NCI-H1417 treated with DMSO at 0.1 percent for 48 hours (cell line): Measurements from ENCODE around the gene GP9.
"Not testable (repeated sequence)": the region's sequence is repeated elsewhere in the genome, so short reads cannot be mapped to it uniquely, and the experiment has no call there.

Experiments
- DNase-seq: peaks from one replicate; lab custom pipeline; 2025; lab: John Stamatoyannopoulos, UW

The GP9 gene

GRCh38 chr3:129070086-129070885 is 9.7 kb downstream of the GP9 start:
- no peak for DNase-seq

GRCh38 chr3:129077222-129077621 is 16.6 kb downstream of the GP9 start:
- no peak for DNase-seq

DNA sequence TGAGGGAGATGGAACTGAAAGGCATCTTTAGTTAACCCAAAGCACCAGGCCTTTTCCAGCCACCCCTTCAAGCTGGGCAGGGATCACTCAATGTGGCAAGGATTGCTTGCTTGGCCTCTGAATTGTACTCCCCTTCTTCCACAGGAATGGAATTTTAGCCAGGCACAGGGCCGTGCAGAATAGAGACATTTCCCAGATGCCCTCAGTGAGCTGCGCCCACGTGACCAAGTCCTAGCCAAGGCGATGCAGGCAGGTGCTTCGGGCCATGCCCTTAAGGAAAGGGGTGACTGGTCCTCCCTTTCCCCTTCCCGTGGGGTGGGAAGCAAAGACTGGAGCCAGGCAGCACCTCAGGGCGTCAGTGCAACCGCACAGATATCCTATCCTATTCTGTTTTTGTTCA is 17.9 kb downstream of the GP9 start:
- DNase-seq: no peak

DNA sequence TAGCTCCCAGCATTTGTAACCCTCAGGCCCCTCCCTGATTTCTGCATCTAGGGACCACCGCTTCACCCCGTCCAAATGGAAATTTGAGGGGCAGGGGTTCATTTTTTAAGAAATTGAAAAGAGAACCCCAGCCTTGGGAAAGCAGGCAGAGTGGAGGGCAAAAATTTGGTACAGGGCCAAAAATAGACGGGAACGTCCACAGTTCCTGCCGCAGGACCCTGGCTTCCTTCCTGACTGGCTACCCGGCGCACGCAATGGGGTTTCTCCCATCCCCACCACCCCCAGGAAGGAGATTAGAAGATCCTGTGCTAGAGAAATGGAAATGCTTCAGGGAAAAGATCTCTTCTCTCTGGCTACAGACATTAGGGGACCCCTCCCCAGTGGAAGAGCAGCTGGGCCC is 20.9 kb downstream of the GP9 start:
- no peak for DNase-seq

- DNase-seq: no peak
These were observed 21.4 kb downstream of the GP9 start for GRCh38 chr3:129082026-129082425.

GRCh38 chr3:129084501-129084900 is 23.9 kb downstream of the GP9 start:
- DNase-seq: no peak

DNA sequence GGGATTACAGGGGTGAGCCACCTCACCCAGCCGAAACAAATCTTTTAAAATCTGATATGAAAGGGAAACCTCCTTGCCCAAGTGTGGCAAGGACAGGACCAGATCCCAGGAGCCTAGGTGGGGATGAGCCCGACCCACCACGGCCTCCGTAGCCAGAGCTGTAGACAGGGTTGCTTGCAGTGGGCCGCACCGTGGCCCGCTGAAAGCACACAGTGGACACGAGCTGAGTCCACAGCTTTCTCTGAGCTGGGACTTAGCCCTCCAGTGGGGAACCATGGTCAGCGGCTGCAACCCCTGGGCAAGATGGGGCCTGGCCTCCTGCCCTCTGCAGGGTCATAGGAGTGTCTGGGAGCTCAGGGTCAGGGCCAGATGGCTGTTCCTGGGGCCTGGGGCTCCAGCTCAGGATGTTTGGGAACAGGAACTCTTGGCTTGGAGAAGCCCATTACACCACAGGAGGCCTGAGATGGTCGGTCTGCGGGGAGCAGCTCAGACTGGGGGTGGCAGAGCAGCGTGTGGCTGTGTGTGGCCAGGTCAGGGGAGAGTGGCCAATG is 24.7 kb downstream of the GP9 start:
- DNase-seq: no peak

DNA sequence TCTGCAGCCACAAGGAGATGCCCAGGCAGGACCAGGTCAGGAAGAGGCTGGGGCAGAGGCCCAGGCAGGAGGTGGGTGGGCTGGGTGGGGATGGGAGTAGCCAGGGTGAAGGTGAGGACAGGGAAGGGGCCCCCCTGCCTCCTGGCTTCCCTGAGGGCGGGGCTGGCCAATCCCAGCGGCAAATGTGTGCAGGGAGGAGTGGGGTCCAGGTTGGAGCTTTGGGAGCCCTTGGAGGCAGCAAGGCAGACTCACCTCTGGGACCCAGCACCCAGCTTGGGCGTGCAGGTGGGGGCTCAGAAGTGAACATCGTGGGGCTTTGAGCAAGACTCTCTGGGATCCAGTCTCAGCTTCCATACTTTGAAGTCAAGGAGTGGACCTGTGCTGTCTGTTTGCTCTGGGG is 25.2 kb downstream of the GP9 start:
- no peak for DNase-seq

DNA sequence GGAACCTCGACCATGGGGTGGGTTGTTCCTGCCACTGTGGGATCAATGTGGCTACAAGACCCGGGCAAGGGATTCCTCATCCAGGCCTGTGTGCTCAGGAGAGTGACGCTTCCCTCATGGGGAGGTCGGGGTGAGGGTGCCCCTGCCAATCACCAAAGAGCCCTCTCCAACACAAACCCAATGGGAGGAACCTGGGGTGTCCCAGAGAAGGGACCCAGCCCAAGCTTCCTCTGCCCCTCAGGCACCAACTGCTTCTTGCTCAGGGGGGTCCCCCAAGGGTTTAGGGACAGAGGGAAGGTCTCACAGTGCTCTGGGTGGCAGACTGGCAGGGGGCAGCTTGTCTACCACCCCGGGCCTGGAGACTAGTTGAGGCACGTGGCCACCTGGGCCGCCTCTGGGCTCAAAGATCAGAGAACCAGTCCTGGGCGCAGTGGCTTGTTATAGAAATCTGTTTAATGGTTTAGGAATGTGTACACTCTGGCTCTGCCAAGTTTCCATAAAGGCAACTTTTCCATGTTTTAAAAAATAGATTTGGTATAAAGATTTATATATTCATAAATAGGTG is 26.6 kb downstream of the GP9 start:
- DNase-seq: no peak

DNA sequence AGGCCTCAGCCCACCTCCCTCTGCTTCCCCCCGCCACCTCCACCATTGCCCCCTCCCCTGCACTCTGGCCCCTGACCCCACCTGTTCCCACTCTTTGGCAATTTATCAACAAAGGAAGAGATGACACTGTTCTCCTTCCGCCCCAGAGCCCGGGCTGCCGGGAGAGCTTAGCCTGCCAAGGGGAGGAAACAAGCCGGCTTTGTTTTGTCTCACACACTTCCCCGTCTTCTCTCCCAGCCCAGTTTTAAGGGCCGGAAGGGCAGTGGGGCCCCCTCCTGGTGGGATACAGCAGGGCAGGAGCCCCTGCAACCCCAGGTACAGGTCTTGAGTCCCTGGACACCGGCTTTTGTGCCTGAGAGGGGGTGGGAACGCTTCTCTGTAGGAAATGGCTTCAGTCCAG is 27.3 kb downstream of the GP9 start:
- not testable (repeated sequence) for DNase-seq

DNA sequence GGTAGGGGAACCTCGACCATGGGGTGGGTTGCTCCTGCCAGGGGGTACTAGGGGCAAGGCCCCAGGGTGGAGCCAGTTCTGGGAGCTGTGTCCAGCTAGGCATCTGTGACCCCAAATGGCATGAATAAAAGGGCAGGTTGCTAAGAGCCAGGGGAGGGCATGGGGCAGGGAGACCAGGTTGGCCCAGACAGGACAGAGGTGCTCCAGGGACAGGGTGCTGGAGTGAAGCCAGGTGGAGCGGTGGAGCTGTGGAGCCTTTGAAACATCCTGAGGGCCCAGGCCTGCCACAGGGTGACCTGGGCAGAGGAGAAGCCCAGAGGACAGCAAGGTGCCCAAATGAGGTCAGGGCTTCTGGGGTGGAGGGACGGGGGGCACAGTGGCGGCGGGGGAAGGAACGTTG is 27.7 kb downstream of the GP9 start:
- DNase-seq: not testable (repeated sequence)

DNA sequence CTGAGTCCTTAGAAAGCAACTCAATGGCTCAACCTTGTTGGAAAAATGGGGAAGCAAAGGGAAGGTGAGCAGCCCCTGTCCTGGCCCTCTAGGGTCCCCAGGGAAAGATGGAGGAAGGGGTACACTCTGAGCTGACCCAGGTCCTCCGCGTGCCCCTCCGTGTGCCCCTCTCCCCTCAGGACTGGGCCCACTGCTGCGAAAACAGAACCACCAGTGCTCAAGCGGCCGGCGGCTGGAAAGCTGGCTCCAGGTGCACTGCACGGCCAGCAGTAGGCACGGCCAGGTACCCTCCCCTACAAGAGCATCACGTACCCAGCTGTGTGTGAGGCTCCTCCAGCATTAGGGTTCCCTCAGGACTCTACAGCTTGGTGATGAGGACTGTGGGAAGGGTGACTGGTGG is 34.7 kb downstream of the GP9 start:
- DNase-seq: no peak

GRCh38 chr3:129100274-129100673 is 39.7 kb downstream of the GP9 start:
- DNase-seq: no peak

DNA sequence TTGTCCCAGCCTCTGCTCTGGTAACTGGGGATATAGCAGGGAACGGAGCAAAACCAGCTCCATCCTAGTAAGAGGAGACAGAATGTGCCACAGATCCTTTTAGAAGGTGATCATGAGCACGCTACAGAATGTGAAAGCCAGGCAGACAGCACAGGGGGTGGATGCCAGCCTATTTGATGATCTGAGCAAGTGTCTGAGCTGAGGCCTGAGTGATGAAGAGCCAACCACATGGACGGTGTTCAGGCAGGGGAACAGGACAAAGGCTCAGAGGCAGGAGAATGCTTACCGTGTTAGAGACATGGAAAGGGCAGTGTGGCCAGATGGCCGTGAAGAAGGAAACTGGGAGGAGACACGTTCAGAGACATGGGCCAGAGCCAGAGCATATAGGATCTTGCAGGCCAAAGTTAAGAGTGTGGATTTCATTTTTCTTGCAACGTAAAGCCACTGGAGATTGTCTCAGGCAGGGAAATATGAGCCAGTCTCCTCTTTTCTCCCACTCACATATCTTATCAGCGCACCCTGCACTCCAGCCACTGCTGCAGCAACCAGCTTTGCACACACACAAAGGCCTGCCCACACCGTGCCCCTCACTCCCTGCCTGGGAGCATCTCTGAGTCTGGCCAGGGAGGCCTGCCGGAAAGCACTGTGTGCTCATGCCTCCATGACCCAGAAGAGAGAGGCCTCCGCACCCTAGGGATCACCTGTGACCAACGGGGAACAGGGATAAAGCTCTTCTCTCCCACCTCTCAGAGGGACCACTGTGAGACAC is 41.0 kb downstream of the GP9 start:
- no peak for DNase-seq

DNA sequence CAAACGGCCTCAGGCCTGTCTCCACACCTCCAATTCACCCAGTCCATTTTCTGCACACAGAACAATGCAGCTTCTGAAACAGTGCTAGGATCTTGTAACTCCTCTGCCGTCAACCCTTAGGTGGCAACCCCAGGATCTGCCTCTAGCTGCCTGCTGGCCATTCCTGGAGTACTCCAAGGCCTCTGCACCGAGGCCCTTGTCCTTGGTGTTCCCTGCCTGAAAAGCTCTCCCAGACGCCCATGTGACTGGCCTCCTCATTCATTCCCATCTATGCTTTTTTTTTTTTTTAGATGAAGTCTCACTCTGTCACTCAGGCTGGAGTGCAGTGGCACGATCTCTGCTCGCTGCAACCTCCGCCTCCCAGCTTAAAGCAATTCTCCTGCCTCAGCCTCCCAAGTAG is 42.7 kb downstream of the GP9 start:
- DNase-seq: no peak

DNA sequence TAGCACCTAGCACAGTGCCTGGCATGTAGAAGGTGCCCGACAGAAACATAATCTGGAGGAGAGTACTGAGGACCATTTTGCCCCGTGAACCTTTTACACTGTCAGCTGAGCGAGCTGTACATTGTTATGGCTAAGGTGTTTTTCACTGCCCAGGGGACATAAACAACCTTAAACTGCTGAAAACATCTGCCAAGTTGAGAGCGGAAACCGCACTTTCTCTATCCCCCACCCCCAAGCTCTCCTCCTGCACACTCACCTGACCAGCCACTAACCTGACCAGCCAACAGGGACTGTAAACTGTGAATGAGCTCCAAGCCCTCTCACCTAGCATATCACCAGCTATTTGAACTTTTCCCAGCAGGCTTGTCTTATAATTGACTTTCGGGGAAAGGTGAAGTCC is 43.5 kb downstream of the GP9 start:
- DNase-seq: no peak

DNA sequence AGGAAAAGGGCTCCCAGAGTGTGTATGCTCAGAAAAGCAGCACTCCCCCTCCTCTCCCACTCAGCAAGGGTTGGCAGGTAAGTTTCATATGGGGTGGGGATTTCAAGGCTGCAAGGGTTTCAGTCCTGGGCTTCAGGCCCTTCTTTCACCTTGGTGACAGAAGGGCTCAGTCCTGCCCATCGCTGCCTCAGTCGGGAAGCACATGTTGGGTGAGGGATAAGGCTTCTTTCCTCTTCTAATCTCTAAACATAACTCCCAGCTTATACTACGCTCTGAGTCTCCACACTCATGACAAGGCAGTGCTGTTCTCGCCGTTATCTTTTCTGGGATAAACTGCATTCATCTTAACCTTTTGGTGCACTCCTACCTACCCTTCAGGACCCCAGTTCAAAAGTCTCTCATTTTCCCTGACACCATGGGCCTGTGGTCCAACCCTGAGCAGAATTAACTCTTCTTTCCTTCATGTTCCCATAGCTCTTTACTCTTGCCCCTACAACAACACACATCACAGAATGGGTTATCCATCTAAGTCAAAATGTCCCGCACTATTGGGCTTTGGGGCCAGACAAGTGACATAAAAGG is 44.0 kb downstream of the GP9 start:
- DNase-seq: no peak

- no peak for DNase-seq
These were observed 45.3 kb downstream of the GP9 start for GRCh38 chr3:129105862-129106261.

DNA sequence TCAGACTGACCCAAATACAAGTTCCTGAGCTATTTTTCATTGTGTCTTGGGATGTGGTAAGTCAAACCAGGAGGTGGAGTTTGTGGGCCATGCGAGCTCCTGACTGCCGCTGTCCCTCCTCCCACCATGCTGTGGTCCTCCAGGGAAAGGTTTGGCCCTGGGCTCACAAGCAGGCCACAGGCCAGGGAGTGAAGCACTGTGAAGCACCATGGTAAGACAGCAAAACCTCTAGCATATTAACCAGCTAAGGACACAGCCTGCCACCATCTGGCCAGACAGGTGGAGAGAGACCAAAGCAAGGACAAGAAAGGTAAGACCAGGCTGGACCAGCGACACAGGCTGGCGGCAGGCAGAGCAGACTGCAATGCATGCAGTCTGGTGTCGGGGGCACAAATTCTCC is 45.7 kb downstream of the GP9 start:
- DNase-seq: no peak

DNA sequence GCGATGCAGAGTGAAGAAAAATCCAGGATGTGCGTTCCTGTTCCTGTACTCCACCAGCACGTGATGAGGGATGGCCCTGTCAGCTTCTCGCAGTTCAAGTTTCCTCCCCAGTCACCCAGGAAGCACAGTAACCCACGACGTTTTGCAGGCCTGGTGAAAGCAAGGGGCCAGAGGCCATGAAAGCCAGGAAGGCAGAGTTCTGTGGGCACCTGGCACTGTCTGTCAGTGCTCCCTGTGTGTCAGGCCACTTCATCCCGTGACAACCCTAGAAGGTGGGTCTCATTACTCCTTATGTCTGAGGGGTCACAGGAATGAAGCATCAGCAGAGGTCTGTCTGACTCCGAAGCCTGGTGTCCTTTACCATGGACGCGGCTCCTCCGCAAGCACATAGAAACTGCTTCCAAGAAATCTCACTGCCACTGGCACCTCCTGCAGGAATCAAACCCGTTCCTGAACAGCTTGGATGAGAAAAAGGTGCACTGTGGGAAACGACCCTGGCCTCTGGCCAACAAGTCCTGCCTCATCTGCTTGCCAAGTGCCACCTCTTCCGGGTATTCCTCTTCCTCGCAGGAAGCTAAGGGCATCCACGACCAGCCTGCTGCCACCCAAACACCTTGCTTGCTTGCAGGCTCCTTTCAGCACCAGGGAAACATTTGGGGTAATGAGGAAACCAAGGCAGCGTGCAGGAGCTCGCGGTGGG is 46.4 kb downstream of the GP9 start:
- DNase-seq: no peak

DNA sequence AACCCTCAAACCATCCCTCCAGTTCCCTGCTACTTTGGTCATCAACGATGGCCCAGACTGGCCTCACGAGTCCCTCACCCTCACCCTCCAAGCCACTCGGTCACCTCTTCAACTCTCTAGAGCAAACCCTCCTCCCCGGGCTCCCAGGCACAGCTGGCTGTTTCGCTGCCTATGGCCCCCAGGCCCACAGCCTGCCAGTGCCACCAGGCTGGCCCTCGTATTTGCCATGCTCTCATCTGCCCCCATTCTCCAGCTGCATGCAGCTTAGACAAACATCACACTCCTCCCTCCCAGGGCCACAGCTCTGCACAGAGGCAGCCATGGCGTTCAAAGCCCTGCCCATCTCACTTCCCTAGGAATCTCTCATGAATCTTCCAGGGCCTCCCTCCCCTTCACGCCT is 47.2 kb downstream of the GP9 start:
- no peak for DNase-seq
